Neuronal stem cell (in vitro differentiated cells): ENCODE results near the gene LPP.

Experiments used
- DNase-seq: peaks from one replicate; pipeline ENCODE4 v3.0.0-alpha.2; 2013; ENCODE audit warnings: low spot score
- H2AFZ ChIP-seq: one replicate; pipeline ENCODE4 v1.6.1; 2013; ENCODE audit warnings: mild to moderate bottlenecking, low read length, inconsistent platforms
- H2AK5ac ChIP-seq: 2 replicates; pipeline ENCODE4 v1.6.1; 2013; ENCODE audit warnings: low read depth, mild to moderate bottlenecking, inconsistent platforms, low read length, moderate library complexity, mixed read lengths
- H2BK120ac ChIP-seq: 2 replicates; pipeline ENCODE4 v1.6.1; 2013; ENCODE audit warnings: low read depth, mild to moderate bottlenecking, inconsistent platforms, low read length, moderate library complexity, mixed read lengths
- H2BK12ac ChIP-seq: one replicate; pipeline ENCODE4 v1.6.1; 2013; ENCODE audit warnings: low read length, inconsistent platforms
- H2BK15ac ChIP-seq: 2 replicates; pipeline ENCODE4 v1.6.1; 2013; ENCODE audit warnings: mild to moderate bottlenecking, low read length, inconsistent platforms, mixed read lengths
- H2BK5ac ChIP-seq: one replicate; pipeline ENCODE4 v1.6.1; 2013; ENCODE audit warnings: inconsistent platforms, mild to moderate bottlenecking, low read length, moderate library complexity
- H3K14ac ChIP-seq: one replicate; pipeline ENCODE4 v1.6.1; 2013; ENCODE audit warnings: low read length, inconsistent platforms
- H3K18ac ChIP-seq: 2 replicates; pipeline ENCODE4 v1.6.1; 2013; ENCODE audit warnings: low read length, inconsistent platforms
- H3K23ac ChIP-seq: 2 replicates; pipeline ENCODE4 v1.6.1; 2013; ENCODE audit warnings: low read depth, mild to moderate bottlenecking, mixed read lengths, low read length, inconsistent platforms; ENCODE audit not compliant: poor library complexity
- H3K27ac ChIP-seq: replicated peaks from 3 replicates; pipeline ENCODE4 v1.5.1; 2013; ENCODE audit warnings: low read length, inconsistent platforms
- H3K27me3 ChIP-seq, 3 experiments: 2 replicates each; pipeline ENCODE4 v1.6.1; 2013; ENCODE audit warnings: low read length in 3 of 3, mild to moderate bottlenecking in 2 of 3, inconsistent platforms in 1 of 3, low read depth in 1 of 3, mixed read lengths in 1 of 3, moderate library complexity in 1 of 3; ENCODE audit not compliant: control insufficient read depth in 3 of 3, insufficient read depth in 3 of 3
- H3K36me3 ChIP-seq, 2 donors: replicated peaks in 1 of 2; 2 replicates each; pipeline ENCODE4 v1.6.1; 2013; ENCODE audit warnings: low read length in 2 of 2; ENCODE audit not compliant: control insufficient read depth in 2 of 2, insufficient read depth in 2 of 2
- H3K4ac ChIP-seq: 2 replicates; pipeline ENCODE4 v1.6.1; 2013; ENCODE audit warnings: inconsistent platforms, mild to moderate bottlenecking, low read length, moderate library complexity
- H3K4me1 ChIP-seq, 2 donors: 1 replicate in 1 of 2; 2 replicates in 1 of 2; pipeline ENCODE4 v1.6.1; 2013; ENCODE audit warnings: low read length in 2 of 2, low read depth in 1 of 2; ENCODE audit not compliant: control insufficient read depth in 2 of 2, insufficient read depth in 1 of 2
- H3K4me2 ChIP-seq: one replicate; pipeline ENCODE4 v1.6.1; 2013; ENCODE audit warnings: mild to moderate bottlenecking, low read length, inconsistent platforms; ENCODE audit not compliant: insufficient read depth, poor library complexity, severe bottlenecking
- H3K4me3 ChIP-seq, 2 donors: 2 replicates each; pipeline ENCODE4 v1.5.1; 2013; ENCODE audit warnings: low read length in 2 of 2, mild to moderate bottlenecking in 2 of 2, inconsistent platforms in 1 of 2, moderate library complexity in 1 of 2
- H3K79me1 ChIP-seq: one replicate; pipeline ENCODE4 v1.6.1; 2013; ENCODE audit warnings: low read depth, mild to moderate bottlenecking, inconsistent platforms, low read length, moderate library complexity
- H3K9ac ChIP-seq: one replicate; pipeline ENCODE4 v1.6.1; 2013; ENCODE audit warnings: mild to moderate bottlenecking, low read depth, low read length, inconsistent platforms; ENCODE audit not compliant: poor library complexity
- H3K9me3 ChIP-seq, 2 donors: replicated peaks in 1 of 2; 2 replicates each; pipeline versions ENCODE3 to v1.6.1; 2013; ENCODE audit warnings: low read length in 2 of 2, mild to moderate bottlenecking in 2 of 2, inconsistent platforms in 1 of 2, low read depth in 1 of 2, mixed read lengths in 1 of 2, moderate library complexity in 1 of 2; ENCODE audit not compliant: control insufficient read depth in 2 of 2, insufficient read depth in 1 of 2
- H4K8ac ChIP-seq: one replicate; pipeline ENCODE4 v1.6.1; 2013; ENCODE audit warnings: low read depth, mild to moderate bottlenecking, inconsistent platforms, low read length, moderate library complexity
- H4K91ac ChIP-seq: one replicate; pipeline ENCODE4 v1.6.1; 2013; ENCODE audit warnings: low read length, low read depth, mild to moderate bottlenecking, inconsistent platforms; ENCODE audit not compliant: poor library complexity
- WGBS, 2 donors: extraction: QIAGEN DNeasy Blood & Tissue Kit; methylation state at CpG; one replicate each; pipeline ENCODE4 v1.1.7; 2013; ENCODE audit warnings: missing lambda C conversion rate in 2 of 2, mixed read lengths in 1 of 2; ENCODE audit not compliant: insufficient read length in 2 of 2, insufficient replicate concordance in 1 of 2; ENCODE audit errors: extremely low coverage in 2 of 2; 5-methylcytosine and 5-hydroxymethylcytosine counted together

The LPP gene

GRCh38 chr3:188789251-188789650 is 635.3 kb downstream of the LPP start:
- Histone ChIP-seq H2BK120ac (no peak overlapping the region), H3K23ac (no peak overlapping the region), H2BK5ac (no peak overlapping the region), H3K4me1 (peaks cover 2 to 3% of the 10 kb centered on the region in 2 donors), H2BK12ac (no peak overlapping the region), H3K27me3 (no peaks in the 10 kb centered on the region), H3K9me3 (no peaks in the 10 kb centered on the region), H3K4me3 (no peak overlapping the region), H3K79me1 (no peaks in the 10 kb centered on the region), H3K4ac (no peak overlapping the region), H3K9ac (no peak overlapping the region), H3K4me2 (no peak overlapping the region), H3K18ac (no peak overlapping the region), H2BK15ac (no peak overlapping the region), H4K8ac (no peak overlapping the region), H4K91ac (no peak overlapping the region), H2AFZ (no peak overlapping the region), H3K36me3 (no peaks in the 10 kb centered on the region), H3K27ac (no peak overlapping the region), H2AK5ac (no peak overlapping the region), H3K14ac (no peak overlapping the region)
- no peak for DNase-seq
- WGBS, 2 donors: no CpG with 5 or more reads among the region's 4 CpGs

- no peak overlapping the region for H4K91ac ChIP-seq
- no peak overlapping the region for H2BK120ac ChIP-seq
- H3K4me1 ChIP-seq: peaks cover 2 to 3% of the 10 kb centered on the region in 2 donors
- no peaks in the 10 kb centered on the region for H3K36me3 ChIP-seq
- no peak overlapping the region for H4K8ac ChIP-seq
- no peak overlapping the region for H2AFZ ChIP-seq
- H2BK12ac ChIP-seq: no peak overlapping the region
- no peaks in the 10 kb centered on the region for H3K79me1 ChIP-seq
- H3K27me3 ChIP-seq: no peaks in the 10 kb centered on the region
- no peak overlapping the region for H3K27ac ChIP-seq
- no peak overlapping the region for H3K4me2 ChIP-seq
- no peak overlapping the region for H3K18ac ChIP-seq
- H2BK5ac ChIP-seq: no peak overlapping the region
- H3K9me3 ChIP-seq: no peaks in the 10 kb centered on the region
- WGBS, 2 donors: no CpG with 5 or more reads among the region's 4 CpGs
- no peak overlapping the region for H2AK5ac ChIP-seq
- H3K9ac ChIP-seq: no peak overlapping the region
- H3K14ac ChIP-seq: no peak overlapping the region
- H3K23ac ChIP-seq: no peak overlapping the region
- no peak overlapping the region for H2BK15ac ChIP-seq
- no peak overlapping the region for H3K4ac ChIP-seq
- no peak overlapping the region for H3K4me3 ChIP-seq
- no peak for DNase-seq
Observed at GRCh38 chr3:188791311-188791710, 637.4 kb downstream of the LPP start.

- no peak overlapping the region for H2AFZ ChIP-seq
- no peak overlapping the region for H2BK12ac ChIP-seq
- no peak overlapping the region for H2BK15ac ChIP-seq
- H3K4me3 ChIP-seq: no peak overlapping the region
- no peak overlapping the region for H2BK5ac ChIP-seq
- H3K9me3 ChIP-seq: no peaks in the 10 kb centered on the region
- H3K27ac ChIP-seq: no peak overlapping the region
- no peak overlapping the region for H2AK5ac ChIP-seq
- H3K4me1 ChIP-seq: peaks cover 2 to 5% of the 10 kb centered on the region in 2 donors
- no peak overlapping the region for H3K23ac ChIP-seq
- no peak overlapping the region for H3K9ac ChIP-seq
- no peak overlapping the region for H2BK120ac ChIP-seq
- H4K8ac ChIP-seq: no peak overlapping the region
- no peak overlapping the region for H3K4ac ChIP-seq
- no peak for DNase-seq
- no peak overlapping the region for H3K14ac ChIP-seq
- no peak overlapping the region for H3K18ac ChIP-seq
- H3K36me3 ChIP-seq: no peaks in the 10 kb centered on the region
- no CpG with 5 or more reads among the region's 6 CpGs for WGBS, 2 donors
- H4K91ac ChIP-seq: no peak overlapping the region
- H3K27me3 ChIP-seq: no peaks in the 10 kb centered on the region
- no peak overlapping the region for H3K4me2 ChIP-seq
- H3K79me1 ChIP-seq: no peaks in the 10 kb centered on the region
Observed at GRCh38 chr3:188792793-188793192, 638.8 kb downstream of the LPP start.

GRCh38 chr3:188796122-188796631 is 642.2 kb downstream of the LPP start:
- DNase-seq: no peak
- Histone ChIP-seq H3K9ac (no peak overlapping the region), H3K4me2 (no peak overlapping the region), H3K23ac (no peak overlapping the region), H3K4me1 (peaks cover 0 to 2% of the 10 kb centered on the region in 2 donors), H3K18ac (no peak overlapping the region), H3K14ac (no peak overlapping the region), H3K27ac (no peak overlapping the region), H2BK15ac (no peak overlapping the region), H3K4ac (no peak overlapping the region), H2BK5ac (no peak overlapping the region), H3K4me3 (no peak overlapping the region), H4K91ac (no peak overlapping the region), H2BK12ac (no peak overlapping the region), H2BK120ac (no peak overlapping the region), H2AK5ac (no peak overlapping the region), H2AFZ (no peak overlapping the region), H4K8ac (no peak overlapping the region), H3K9me3 (no peaks in the 10 kb centered on the region), H3K79me1 (no peaks in the 10 kb centered on the region), H3K27me3 (no peaks in the 10 kb centered on the region), H3K36me3 (no peaks in the 10 kb centered on the region)
- WGBS, 2 donors: no CpG with 5 or more reads among the region's 3 CpGs
